AG10803 (cell line): ENCODE data around the gene STN1.

ENCODE experiments used
- DNase-seq: peaks from one replicate; pipeline ENCODE4 v3.0.0; 2010; ENCODE audit warnings: low read depth
- H3K4me3 ChIP-seq: 2 replicates; pipeline ENCODE4 v1.5.1; 2011; ENCODE audit warnings: mild to moderate bottlenecking, low read length, control low read depth
- CTCF ChIP-seq: conservative IDR thresholded peaks from 2 replicates; pipeline ENCODE4 v1.5.1; 2011; ENCODE audit warnings: mild to moderate bottlenecking, low read length, control low read depth, inconsistent platforms

STN1 gene

GRCh38 chr10:103855852-103856796, 61.9 kb downstream of the STN1 start:
- peak overlapping the region; percentile 81 for H3K4me3 ChIP-seq
- no peak for DNase-seq
- no peak for TF ChIP-seq CTCF

GRCh38 chr10:103855424-103855823, 62.6 kb downstream of the STN1 start, which contains the start of gene SH3PXD2A:
TSS of gene SH3PXD2A (minus strand) at chr10:103855576. CDS start at chr10:103855266, 310 bp downstream.
- no peak for TF ChIP-seq CTCF
- H3K4me3 ChIP-seq, result peak within 1 kb of the TSS; percentile 81
- DNase-seq, result peak; percentile 24

GRCh38 chr10:103854686-103855391, 63.1 kb downstream of the STN1 start:
- peak; percentile 33 for TF ChIP-seq CTCF
- peak; percentile 48 for DNase-seq
- H3K4me3 ChIP-seq, result peak overlapping the region; percentile 81

- peak; percentile 26 for TF ChIP-seq CTCF
- H3K4me3 ChIP-seq, result peak overlapping the region; percentile 81
- peak; percentile 26 for DNase-seq
Measured at GRCh38 chr10:103854265-103854685, 63.7 kb downstream of the STN1 start.

- H3K4me3 ChIP-seq, result peak overlapping the region; percentile 81
- peak; percentile 20 for DNase-seq
- no peak for TF ChIP-seq CTCF
Measured at GRCh38 chr10:103853428-103854264, 64.3 kb downstream of the STN1 start.

GRCh38 chr10:103852856-103853255, 65.1 kb downstream of the STN1 start:
- no peak overlapping the region for H3K4me3 ChIP-seq
- no peak for TF ChIP-seq CTCF

More at GRCh38 chr10:103852856-103853255, 65.1 kb downstream of the STN1 start:
- DNase-seq, result peak; percentile 87
